Right hindlimb (tissue), 1 donor: Measurements from ENCODE around the gene FITM1.

ENCODE experiments used
- DNase-seq: peaks from one replicate; pipeline ENCODE4 v3.0.0-alpha.2; 2018

FITM1 gene, protein sequence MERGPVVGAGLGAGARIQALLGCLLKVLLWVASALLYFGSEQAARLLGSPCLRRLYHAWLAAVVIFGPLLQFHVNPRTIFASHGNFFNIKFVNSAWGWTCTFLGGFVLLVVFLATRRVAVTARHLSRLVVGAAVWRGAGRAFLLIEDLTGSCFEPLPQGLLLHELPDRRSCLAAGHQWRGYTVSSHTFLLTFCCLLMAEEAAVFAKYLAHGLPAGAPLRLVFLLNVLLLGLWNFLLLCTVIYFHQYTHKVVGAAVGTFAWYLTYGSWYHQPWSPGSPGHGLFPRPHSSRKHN

DNA sequence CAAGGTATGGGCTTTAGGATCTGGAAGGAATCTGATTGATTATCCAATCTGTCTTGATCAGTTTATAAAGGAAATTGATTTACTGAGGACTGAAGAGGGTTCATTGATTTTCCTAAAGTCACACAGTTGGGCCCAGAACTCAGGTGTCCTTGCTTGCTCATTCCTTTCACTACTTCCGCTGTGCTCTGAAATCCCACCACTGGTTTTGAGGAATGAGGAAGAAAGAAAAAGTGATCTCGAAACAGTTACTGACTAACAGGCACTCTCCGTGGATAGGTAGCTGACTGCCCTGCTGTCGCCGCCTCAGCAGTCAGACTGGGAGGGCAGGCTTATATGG, at the start of gene FITM1:
TSS of gene FITM1 (plus strand) at position 280 of the 337 bp plus-strand sequence. CDS start 905 bp downstream, outside the sequence.
- DNase-seq: no peak

- peak; percentile 44 for DNase-seq
These were observed 49.3 kb upstream of the FITM1 start for GRCh38 chr14:24080888-24081738.

DNA sequence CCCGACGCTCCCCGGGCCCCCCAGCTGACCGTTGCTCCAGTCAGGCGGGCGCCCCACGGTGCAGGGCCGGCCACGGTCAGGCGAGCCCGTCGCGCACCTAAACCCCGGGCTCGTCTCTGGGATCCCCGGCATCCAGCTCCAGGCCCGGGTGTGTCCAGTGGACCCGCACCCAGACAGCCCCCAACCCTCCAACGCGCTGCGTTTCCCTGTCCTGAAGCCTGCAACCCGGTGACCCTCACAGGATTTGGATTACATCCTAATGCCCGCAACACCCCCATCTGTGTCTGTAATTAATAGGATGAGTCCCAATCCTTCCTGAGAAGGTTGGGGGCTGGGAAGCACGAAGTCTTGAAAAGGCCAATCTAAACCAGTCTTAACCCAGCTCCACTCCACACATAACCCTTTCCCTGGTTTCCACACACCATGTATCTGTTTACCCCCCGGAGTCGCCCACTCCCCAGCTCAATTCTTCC, 48.7 kb upstream of the FITM1 start:
- no peak for DNase-seq

- no peak for DNase-seq
These were observed 47.9 kb upstream of the FITM1 start for GRCh38 chr14:24082411-24083080.

GRCh38 chr14:24083462-24083861, 47.0 kb upstream of the FITM1 start:
- DNase-seq: no peak

GRCh38 chr14:24084440-24084839, 46.0 kb upstream of the FITM1 start:
- DNase-seq: no peak

DNA sequence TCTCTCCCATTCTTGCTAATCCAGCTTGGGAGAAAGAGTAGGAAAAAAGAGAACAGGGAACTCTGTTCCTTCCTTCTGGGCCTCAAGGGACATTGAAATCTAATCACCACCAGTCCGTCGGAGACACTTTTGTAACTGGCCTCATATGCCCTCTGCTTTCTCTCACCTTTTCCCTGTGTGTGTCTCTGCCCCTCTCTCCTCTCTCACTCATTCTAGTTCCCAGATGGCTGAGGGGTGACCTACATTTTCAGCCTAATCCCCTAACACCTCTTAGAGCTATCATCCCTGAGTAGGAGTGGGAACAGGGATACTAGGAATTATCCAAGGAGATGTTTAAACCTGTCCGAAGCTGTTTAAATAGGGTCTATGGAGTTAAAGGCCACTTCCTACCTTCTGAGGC, 45.2 kb upstream of the FITM1 start:
- DNase-seq: no peak

DNA sequence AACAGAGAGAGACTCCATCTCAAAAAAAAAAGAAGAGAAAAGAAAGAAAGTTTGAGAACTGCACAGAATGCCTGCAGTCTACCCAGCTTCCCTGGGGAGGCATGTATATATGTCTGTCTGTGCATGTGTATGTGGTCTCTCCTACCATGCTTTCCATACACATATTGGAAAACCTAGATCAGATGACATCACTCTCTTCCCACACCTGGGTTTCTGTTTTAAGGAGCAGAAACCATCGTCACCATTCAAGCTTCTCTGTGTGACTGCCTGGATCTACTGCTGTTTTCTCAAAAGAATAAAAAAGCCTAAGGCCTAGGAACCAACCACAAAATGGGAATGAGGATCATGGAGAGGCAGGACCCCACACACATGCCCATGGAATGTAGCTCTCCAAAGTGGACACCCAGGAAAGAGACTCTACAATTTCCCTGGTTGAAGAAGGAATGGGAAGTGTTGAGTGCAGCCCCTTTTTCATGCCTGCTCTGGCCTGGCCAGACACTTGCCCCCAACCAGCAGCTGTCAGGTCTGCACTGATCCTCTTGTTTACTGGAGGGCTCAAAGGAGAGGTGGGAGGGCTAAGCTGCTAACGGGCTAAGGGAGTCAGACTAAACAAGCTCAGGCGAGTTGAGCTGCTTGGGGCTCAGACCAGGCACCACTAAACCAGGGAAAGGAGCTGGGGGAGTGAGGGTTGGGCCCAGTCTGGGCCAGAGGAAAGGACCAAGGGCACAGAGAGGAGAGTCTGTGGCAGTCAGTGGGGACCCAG, 44.1 kb upstream of the FITM1 start:
- no peak for DNase-seq

- no peak for DNase-seq
These were observed 43.5 kb upstream of the FITM1 start for GRCh38 chr14:24087004-24087403.

GRCh38 chr14:24088095-24088494, 42.4 kb upstream of the FITM1 start:
- DNase-seq: no peak

- no peak for DNase-seq
These were observed 40.6 kb upstream of the FITM1 start for GRCh38 chr14:24089890-24090289.

DNA sequence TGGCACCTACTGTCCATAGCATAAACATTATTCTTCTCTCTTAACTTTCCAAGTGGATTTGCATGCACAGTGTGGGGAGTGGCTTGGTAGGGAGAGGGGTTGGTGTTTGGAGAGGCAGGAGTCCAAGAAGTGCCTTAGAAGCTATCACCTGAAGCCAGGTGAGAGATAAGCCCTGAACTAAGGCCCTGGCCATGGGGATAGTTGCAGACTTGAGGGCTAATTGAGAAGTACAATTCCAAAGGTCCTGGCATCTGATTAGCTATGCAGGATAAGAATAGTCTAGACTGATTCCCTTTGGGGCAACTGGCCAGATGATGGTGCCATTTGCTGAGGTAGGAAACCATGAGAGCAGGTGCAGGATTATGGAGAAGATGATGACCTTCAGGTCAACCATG, 38.4 kb upstream of the FITM1 start:
- DNase-seq: no peak

DNA sequence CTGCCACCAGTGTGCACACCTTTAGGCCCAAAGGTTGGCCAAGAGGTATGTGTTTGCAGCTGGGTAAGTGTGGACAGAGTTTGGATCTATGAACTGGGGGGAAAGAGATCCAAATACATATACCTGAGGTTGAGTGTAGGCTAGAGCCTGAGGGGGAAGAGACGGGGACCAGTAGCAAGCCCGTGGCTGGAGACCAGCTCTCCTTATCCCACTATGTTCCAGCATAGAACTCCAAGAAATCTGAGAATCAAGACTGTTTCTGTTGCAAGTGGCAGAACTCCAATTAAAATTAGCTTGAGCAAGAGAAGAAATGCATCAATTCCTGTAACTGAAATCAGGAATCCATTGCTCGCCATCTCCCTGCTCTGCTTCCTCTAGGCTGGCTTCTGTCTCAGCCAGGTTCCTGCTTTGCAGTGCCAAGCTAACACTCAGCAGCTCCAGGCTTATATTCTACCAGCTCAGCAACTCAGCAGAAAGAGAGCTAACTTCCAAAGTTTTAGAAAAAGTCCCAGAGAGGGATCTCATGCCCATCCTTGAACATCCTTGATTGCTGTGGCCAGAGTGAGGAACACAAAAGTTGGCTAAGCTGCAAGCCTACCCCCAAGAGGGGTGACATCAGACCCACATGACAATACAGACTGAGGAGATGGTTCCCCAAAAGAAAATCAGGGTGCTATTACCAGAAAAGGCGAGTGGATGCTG, 37.8 kb upstream of the FITM1 start:
- peak; percentile 38 for DNase-seq

DNA sequence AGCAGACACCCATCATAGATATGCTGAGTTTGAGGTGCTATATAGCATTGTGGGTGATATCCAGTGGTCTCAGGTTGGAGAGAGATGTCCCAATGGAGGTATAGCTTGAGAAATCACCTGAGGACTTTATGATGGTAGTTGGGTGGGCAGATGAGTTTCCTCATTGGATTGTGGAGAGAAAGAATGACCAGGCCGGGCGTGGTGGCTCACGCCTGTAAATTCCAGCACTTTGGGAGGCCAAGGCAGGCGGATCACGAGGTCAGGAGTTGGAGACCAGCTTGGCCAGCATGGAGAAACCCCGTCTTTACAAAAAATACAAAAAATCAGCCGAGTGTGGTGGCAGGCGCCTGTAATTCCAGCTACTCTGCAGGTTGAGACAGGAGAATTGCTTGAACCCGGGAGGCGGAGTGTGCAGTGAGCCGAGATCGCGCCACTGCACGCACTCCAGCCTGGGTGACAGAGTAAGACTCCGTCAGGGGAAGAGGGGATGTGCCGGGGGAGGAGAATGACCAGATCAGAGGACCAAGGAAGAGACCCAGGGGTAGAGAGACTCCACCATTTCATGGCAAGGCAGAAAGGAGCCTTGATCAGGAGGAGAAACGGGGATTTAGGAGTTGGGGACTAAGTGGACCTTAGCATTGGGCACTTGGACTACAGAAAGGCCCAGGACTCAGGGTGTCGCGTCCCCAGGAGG, 37.1 kb upstream of the FITM1 start:
- no peak for DNase-seq

- peak; percentile 89 for DNase-seq
These were observed 36.3 kb upstream of the FITM1 start, which contains the start of gene PCK2 for GRCh38 chr14:24093901-24094840. TSS of gene PCK2 (plus strand) at chr14:24094311. CDS start at chr14:24094406, 95 bp downstream.

DNA sequence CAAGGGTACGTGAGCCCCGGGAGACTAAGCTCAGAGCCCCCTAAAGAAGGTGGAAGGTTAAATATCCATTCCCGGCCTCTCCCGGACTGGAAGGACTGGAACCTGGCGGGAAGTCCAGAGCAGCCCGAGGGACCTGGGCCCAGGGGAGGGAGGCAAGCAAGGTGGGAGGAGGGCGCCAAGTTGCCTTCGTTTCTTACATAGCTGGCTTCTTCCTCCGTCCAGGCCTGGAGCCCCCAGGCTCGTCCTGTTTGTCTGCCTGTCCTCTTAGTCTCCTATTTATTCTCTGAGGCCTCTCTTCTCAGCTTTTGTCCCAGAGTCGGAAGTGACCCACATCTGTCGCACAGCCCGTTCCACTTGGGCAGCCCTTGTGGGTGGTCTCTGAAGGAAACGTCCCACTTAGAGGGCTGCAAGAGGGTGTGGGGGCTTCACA, 35.6 kb upstream of the FITM1 start:
- no peak for DNase-seq

- no peak for DNase-seq
These were observed 35.0 kb upstream of the FITM1 start for GRCh38 chr14:24095271-24096068.

DNA sequence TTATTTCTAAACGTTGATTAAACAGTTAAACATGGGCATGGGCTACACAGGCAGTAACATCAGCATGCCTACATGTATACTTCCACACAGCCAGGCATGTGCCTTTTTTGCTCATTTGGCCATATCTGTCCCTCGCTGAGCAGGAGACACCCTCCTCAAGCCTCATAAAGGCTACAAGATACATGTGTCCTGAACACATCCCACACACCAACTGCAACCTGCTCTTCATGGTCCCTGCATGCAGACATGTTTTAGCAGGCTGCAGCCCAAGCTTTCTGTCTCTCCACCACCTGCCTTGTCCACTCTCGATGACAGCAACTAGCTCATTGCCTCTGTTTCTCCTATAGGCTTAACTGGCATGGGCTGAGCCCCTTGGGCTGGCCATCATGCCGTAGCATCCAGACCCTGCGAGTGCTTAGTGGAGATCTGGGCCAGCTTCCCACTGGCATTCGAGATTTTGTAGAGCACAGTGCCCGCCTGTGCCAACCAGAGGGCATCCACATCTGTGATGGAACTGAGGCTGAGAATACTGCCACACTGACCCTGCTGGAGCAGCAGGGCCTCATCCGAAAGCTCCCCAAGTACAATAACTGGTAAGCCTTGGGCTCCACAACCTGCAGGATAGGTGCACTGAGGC, 33.8 kb upstream of the FITM1 start:
- DNase-seq: no peak
